NCI-H446 (cell line): ENCODE measurements around the gene NRG3.

Experiments used
- DNase-seq, 2 experiments: peaks; one replicate each; lab custom pipeline; 2025; lab: John Stamatoyannopoulos, UW

Gene NRG3

GRCh38 chr10:82477776-82478175, 602.8 kb downstream of the NRG3 start:
- DNase-seq, result no peak

GRCh38 chr10:82492647-82493046, 617.7 kb downstream of the NRG3 start:
- no peak for DNase-seq

- no peak for DNase-seq
Measured at GRCh38 chr10:82496114-82496513, 621.1 kb downstream of the NRG3 start.

GRCh38 chr10:82497439-82497838, 622.4 kb downstream of the NRG3 start:
- peak in 1 of 2 experiments; percentile 81 for DNase-seq

- DNase-seq, result peak in 1 of 2 experiments; percentile 63
Measured at GRCh38 chr10:82498976-82499375, 624.0 kb downstream of the NRG3 start.

- DNase-seq, result no peak
Measured at GRCh38 chr10:82505009-82505408, 630.0 kb downstream of the NRG3 start.

- DNase-seq, result no peak
Measured at GRCh38 chr10:82506680-82507376, 631.8 kb downstream of the NRG3 start.

- DNase-seq, result no peak
Measured at GRCh38 chr10:82515256-82515655, 640.3 kb downstream of the NRG3 start.

- DNase-seq, result no peak
Measured at GRCh38 chr10:82529062-82529461, 654.1 kb downstream of the NRG3 start.

- DNase-seq, result no peak
Measured at GRCh38 chr10:82535457-82535856, 660.5 kb downstream of the NRG3 start.

GRCh38 chr10:82536668-82537067, 661.7 kb downstream of the NRG3 start:
- no peak for DNase-seq

- DNase-seq, result no peak
Measured at GRCh38 chr10:82538272-82538671, 663.3 kb downstream of the NRG3 start.

GRCh38 chr10:82543631-82544030, 668.6 kb downstream of the NRG3 start:
- DNase-seq, result no peak

- DNase-seq, result no peak
Measured at GRCh38 chr10:82544377-82544776, 669.4 kb downstream of the NRG3 start.

GRCh38 chr10:82551506-82551905, 676.5 kb downstream of the NRG3 start:
- no peak for DNase-seq

GRCh38 chr10:82552267-82552666, 677.3 kb downstream of the NRG3 start:
- DNase-seq, result no peak

GRCh38 chr10:82554381-82554780, 679.4 kb downstream of the NRG3 start:
- DNase-seq, result no peak

- no peak for DNase-seq
Measured at GRCh38 chr10:82558014-82558607, 683.1 kb downstream of the NRG3 start.

- peak; percentile 70 to 87 for DNase-seq
Measured at GRCh38 chr10:82564353-82565196, 689.6 kb downstream of the NRG3 start.

GRCh38 chr10:82565197-82565575, 690.2 kb downstream of the NRG3 start:
- DNase-seq, result no peak

- DNase-seq, result peak; percentile 72 to 90
Measured at GRCh38 chr10:82572744-82573143, 697.8 kb downstream of the NRG3 start.

- DNase-seq, result no peak
Measured at GRCh38 chr10:82574081-82574480, 699.1 kb downstream of the NRG3 start.

GRCh38 chr10:82575318-82575717, 700.3 kb downstream of the NRG3 start:
- no peak for DNase-seq
